Measurements from ENCODE around the gene ADI1.

The ADI1 gene

DNA sequence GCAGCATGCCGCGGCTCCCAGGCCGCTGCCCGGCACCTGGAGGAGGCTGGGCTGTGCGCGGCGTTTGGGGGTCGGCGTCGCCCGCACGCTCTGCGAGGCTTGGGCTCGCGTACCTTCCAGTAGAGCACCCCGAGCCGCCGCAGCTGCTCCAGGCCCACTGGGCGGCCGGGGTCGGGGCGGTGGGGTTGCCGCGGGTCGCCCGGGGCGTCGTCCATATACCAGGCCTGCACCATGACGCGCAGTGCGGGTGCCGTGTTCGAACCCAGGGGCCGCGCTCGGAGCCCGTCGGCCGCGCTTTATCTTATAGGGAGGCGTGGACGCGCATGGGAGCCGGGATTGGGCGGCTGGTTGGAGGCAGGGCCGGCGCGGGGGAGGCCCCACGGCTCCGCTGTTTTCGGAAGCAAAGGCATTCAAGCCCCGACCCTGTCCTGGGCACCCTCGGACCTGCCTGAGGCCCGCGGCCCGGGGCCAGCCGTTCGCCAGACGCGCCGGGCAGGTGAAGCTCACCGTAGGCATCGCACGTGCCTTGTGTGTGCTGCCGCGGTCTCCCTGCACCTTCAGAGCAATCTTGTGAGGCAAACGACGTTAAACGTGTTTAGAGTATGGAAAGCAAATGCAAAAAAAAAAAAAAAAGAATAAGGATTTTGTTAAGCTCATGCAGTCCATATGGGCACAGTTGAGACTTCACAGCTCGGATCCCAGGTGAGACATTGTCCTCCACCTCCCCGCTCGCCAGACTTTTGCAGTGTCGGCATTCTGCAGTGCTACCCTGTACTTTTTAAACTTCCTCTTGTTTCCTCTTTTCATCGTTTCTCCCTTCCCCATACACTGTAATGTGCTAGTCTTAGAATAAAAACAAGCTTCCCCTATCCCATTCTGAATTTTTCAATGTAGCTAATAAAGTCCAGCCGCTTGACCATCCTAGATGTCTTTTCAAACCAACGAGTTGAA, at the start of gene ADI1:
ADI1 (minus strand) TSS at position 277 of the 951 bp plus-strand sequence; CDS start at position 233, 44 bp downstream.
- peak; percentile 75 for DNase-seq (ENCODE audit: extremely low spot score)
- ChIA-PET POLR2A (interaction anchor here (0.6 to 2.4 kb wide), 8 partner anchors 9 to 86 kb away, joined by 3 to 8 read pairs (median 4); partner anchors contain the start of gene RNASEH1), CTCF (no interaction called here)
- TF ChIP-seq CTBP1 (IDR thresholded peaks at IDR 0.05; ENCODE audit: borderline replicate concordance) (no peak), L3MBTL2 (conservative IDR thresholded peaks at IDR 0.05) (peak; percentile 91)

- ChIA-PET CTCF (no interaction called here), POLR2A (no interaction called here)
- DNase-seq (ENCODE audit: extremely low spot score) = no peak
- TF ChIP-seq PKNOX1 (IDR thresholded peaks at IDR 0.05) (no peak), SP1 (IDR thresholded peaks at IDR 0.05) (no peak), L3MBTL2 (conservative IDR thresholded peaks at IDR 0.05) (no peak), CTBP1 (IDR thresholded peaks at IDR 0.05; ENCODE audit: borderline replicate concordance) (no peak), BHLHE40 (IDR thresholded peaks at IDR 0.05; ENCODE audit: borderline replicate concordance) (no peak), TARDBP (IDR thresholded peaks at IDR 0.05) (no peak), ARNT (IDR thresholded peaks at IDR 0.05) (no peak), NFRKB (IDR thresholded peaks at IDR 0.05) (no peak), FOXM1 (IDR thresholded peaks at IDR 0.05; ENCODE audit: borderline replicate concordance) (no peak)
Observed at GRCh38 chr2:3566806-3567205, 47.5 kb upstream of the ADI1 start.

DNA sequence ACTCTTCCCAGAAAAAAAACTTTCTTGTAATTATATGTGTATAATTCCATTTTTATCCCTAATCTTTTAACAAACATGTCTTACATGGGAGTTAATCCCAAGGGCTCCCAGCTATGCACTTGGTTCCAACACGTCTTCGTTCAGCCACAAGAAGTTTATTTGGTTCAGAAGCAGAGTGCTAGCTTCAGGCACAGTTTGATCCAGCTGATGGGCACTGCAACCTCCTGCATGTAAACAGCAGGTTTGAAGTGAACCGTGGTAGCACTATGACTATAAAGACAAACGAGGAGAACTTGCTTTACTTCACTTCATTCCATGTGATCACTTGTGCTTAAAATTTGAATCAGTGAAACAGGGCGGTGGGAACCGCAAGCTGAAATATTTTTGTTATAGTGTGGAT, 45.8 kb upstream of the ADI1 start:
- DNase-seq (ENCODE audit: extremely low spot score) = no peak
- ChIA-PET POLR2A (no interaction called here), CTCF (no interaction called here)
- no peak for TF ChIP-seq TARDBP (IDR thresholded peaks at IDR 0.05)
- TF ChIP-seq CTBP1 (IDR thresholded peaks at IDR 0.05; ENCODE audit: borderline replicate concordance) = no peak
- TF ChIP-seq ZNF384 (IDR thresholded peaks at IDR 0.05) = no peak
- no peak for TF ChIP-seq SUZ12 (IDR thresholded peaks at IDR 0.05)
- TF ChIP-seq ELF4 (IDR thresholded peaks at IDR 0.05) = no peak
- no peak for TF ChIP-seq BHLHE40 (IDR thresholded peaks at IDR 0.05; ENCODE audit: borderline replicate concordance)
- TF ChIP-seq NFRKB (IDR thresholded peaks at IDR 0.05) = no peak
- TF ChIP-seq SP1 (IDR thresholded peaks at IDR 0.05) = no peak
- TF ChIP-seq LEF1 (IDR thresholded peaks at IDR 0.05; ENCODE audit: borderline replicate concordance) = no peak

GRCh38 chr2:3563521-3563976, 44.2 kb upstream of the ADI1 start:
- TF ChIP-seq LEF1 (IDR thresholded peaks at IDR 0.05; ENCODE audit: borderline replicate concordance) = no peak
- no peak for TF ChIP-seq FOXM1 (IDR thresholded peaks at IDR 0.05; ENCODE audit: borderline replicate concordance)
- no peak for TF ChIP-seq NFRKB (IDR thresholded peaks at IDR 0.05)
- no peak for TF ChIP-seq TARDBP (IDR thresholded peaks at IDR 0.05)
- TF ChIP-seq HDGF (IDR thresholded peaks at IDR 0.05; ENCODE audit: borderline replicate concordance) = no peak
- no peak for TF ChIP-seq BHLHE40 (IDR thresholded peaks at IDR 0.05; ENCODE audit: borderline replicate concordance)
- TF ChIP-seq ELF4 (IDR thresholded peaks at IDR 0.05) = no peak
- TF ChIP-seq L3MBTL2 (conservative IDR thresholded peaks at IDR 0.05) = no peak
- no peak for TF ChIP-seq ZNF384 (IDR thresholded peaks at IDR 0.05)
- TF ChIP-seq SP1 (IDR thresholded peaks at IDR 0.05) = no peak
- no peak for TF ChIP-seq SUZ12 (IDR thresholded peaks at IDR 0.05)
- ChIA-PET POLR2A (interaction anchor here (1.3 kb wide), 1 partner anchor 10 kb away, joined by 4 read pairs; no protein-coding TSS in a partner anchor), CTCF (no interaction called here)
- no peak for DNase-seq (ENCODE audit: extremely low spot score)

DNA sequence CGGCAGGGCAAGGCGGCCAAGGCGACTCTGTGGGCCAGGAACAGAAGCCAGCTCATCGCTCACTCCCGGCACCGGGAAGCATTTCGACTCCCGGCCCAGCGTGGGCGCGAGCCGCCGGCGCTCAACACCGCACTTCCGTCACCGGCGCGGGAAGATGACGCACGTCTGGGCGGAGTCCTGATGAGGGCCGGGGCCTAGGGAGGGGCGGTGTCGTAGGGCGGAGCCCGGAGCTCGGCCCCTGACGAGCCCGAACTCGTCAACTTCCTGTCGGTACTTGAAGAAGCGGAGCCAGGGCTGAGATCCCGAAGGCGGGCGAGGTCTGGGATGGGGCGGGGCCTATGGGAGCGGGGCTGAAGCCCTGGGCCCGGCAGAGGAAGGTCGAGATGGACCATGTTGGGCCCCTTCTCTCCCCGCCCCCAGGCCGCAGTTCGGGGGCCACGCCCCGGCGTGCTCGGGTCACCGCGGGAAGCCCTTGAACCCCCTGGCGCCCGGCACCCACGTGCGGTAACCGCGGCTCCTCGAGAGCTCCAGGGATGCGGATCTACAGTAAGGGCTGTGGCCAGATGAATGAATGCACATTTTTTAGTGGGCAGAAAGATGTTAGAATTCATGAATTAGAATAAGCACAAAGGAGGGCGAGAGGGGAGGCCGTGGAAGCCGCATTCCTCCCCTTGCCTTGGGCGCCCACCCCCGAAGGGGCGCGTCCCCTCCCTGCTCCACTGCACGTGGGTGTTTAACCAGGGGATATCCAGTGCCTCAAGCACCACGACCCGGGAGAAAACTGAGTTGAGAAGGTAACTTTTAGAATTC, 39.1 kb upstream of the ADI1 start, which contains the start of gene RNASEH1:
RNASEH1 (minus strand) TSS at position 129 of the 810 bp plus-strand sequence; CDS start at position 56, 73 bp downstream.
- ChIA-PET CTCF (interaction anchor here (0.6 kb wide), 1 partner anchor 19 kb away, joined by 3 read pairs; no protein-coding TSS in a partner anchor), POLR2A (interaction anchor here (0.5 to 2.1 kb wide), 20 partner anchors 9 to 235 kb away, joined by 3 to 14 read pairs (median 4); partner anchors contain the start of genes ADI1 and RPS7)
- no peak for TF ChIP-seq FOXA1 (IDR thresholded peaks at IDR 0.05)
- TF ChIP-seq LEF1 (IDR thresholded peaks at IDR 0.05; ENCODE audit: borderline replicate concordance) = no peak
- no peak for TF ChIP-seq FOXK2 (IDR thresholded peaks at IDR 0.05)
- TF ChIP-seq CTBP1 (IDR thresholded peaks at IDR 0.05; ENCODE audit: borderline replicate concordance) = no peak
- no peak for TF ChIP-seq TARDBP (IDR thresholded peaks at IDR 0.05)
- peak; percentile 71 for TF ChIP-seq PKNOX1 (IDR thresholded peaks at IDR 0.05)
- no peak for TF ChIP-seq FOXM1 (IDR thresholded peaks at IDR 0.05; ENCODE audit: borderline replicate concordance)
- peak; percentile 91 for TF ChIP-seq L3MBTL2 (conservative IDR thresholded peaks at IDR 0.05)
- no peak for TF ChIP-seq BHLHE40 (IDR thresholded peaks at IDR 0.05; ENCODE audit: borderline replicate concordance)
- TF ChIP-seq ZNF384 (IDR thresholded peaks at IDR 0.05) = no peak
- TF ChIP-seq ELF4 (IDR thresholded peaks at IDR 0.05) = peak; percentile 40; the same call in 1 of the 2 replicates
- no peak for TF ChIP-seq NFRKB (IDR thresholded peaks at IDR 0.05)
- TF ChIP-seq SP1 (IDR thresholded peaks at IDR 0.05) = no peak
- peak; percentile 99 for DNase-seq (ENCODE audit: extremely low spot score)
